ENCODE results near the gene ATP1B3. TPM values are rescaled to one million over a fixed set of nuclear protein-coding genes. Genes with fewer than 3 reads are reported as not detected.

ATP1B3 gene
- total RNA-seq, 1 experiment from 2014 or later = 155 TPM

GRCh38 chr3:141933421-141934300 lies 57.2 kb downstream of the ATP1B3 start:
- no peak overlapping the region for H3K4me3 Mint-ChIP-seq (ENCODE audit: unreplicated experiment)
- no peak for TF ChIP-seq CTCF (IDR thresholded peaks at IDR 0.05; ENCODE audit: insufficient read depth in 1 of 2, low read depth in 1 of 2, low read length in 1 of 2, severe bottlenecking in 1 of 2, unreplicated experiment in 1 of 2)
- Histone ChIP-seq H3K9me3 (no peaks in the 10 kb centered on the region), H3K27me3 (replicated peaks; ENCODE audit: control insufficient read depth, insufficient read depth, low read length) (no peaks in the 10 kb centered on the region), H3K36me3 (ENCODE audit: control insufficient read depth, insufficient read depth, low read length) (no peaks in the 10 kb centered on the region), H3K4me3 (ENCODE audit: low read depth, low read length) (no peak overlapping the region), H3K4me1 (no peaks in the 10 kb centered on the region)
- POLR2A ChIA-PET = no interaction called here
- no peaks in the 10 kb centered on the region for H3K9me3 Mint-ChIP-seq (ENCODE audit: unreplicated experiment)
- no peaks in the 10 kb centered on the region for H3K27me3 Mint-ChIP-seq (ENCODE audit: insufficient read depth, unreplicated experiment)
- H3K4me1 Mint-ChIP-seq (ENCODE audit: low read depth, unreplicated experiment) = no peaks in the 10 kb centered on the region
- CTCF ChIA-PET = no interaction called here
- no peak for DNase-seq
- H3K36me3 Mint-ChIP-seq (ENCODE audit: insufficient read depth, unreplicated experiment) = peaks cover 17% of the 10 kb centered on the region
- no peak overlapping the region for H3K27ac Mint-ChIP-seq (ENCODE audit: unreplicated experiment)
- BruUV-seq (replicated peaks) = no TSS peak
- intact Hi-C loops (cut with micrococcal nuclease; ENCODE audit: unreplicated experiment) = no loop called here

GRCh38 chr3:141934354-141934753 lies 57.9 kb downstream of the ATP1B3 start:
- POLR2A ChIA-PET = no interaction called here
- Histone ChIP-seq H3K36me3 (ENCODE audit: control insufficient read depth, insufficient read depth, low read length) (no peaks in the 10 kb centered on the region), H3K27me3 (replicated peaks; ENCODE audit: control insufficient read depth, insufficient read depth, low read length) (no peaks in the 10 kb centered on the region), H3K4me1 (no peaks in the 10 kb centered on the region), H3K4me3 (ENCODE audit: low read depth, low read length) (no peak overlapping the region), H3K9me3 (no peaks in the 10 kb centered on the region)
- no peaks in the 10 kb centered on the region for H3K9me3 Mint-ChIP-seq (ENCODE audit: unreplicated experiment)
- no peaks in the 10 kb centered on the region for H3K4me1 Mint-ChIP-seq (ENCODE audit: low read depth, unreplicated experiment)
- CTCF ChIA-PET = no interaction called here
- H3K36me3 Mint-ChIP-seq (ENCODE audit: insufficient read depth, unreplicated experiment) = peaks cover 10% of the 10 kb centered on the region
- no peak for DNase-seq
- no peak overlapping the region for H3K27ac Mint-ChIP-seq (ENCODE audit: unreplicated experiment)
- no peak overlapping the region for H3K4me3 Mint-ChIP-seq (ENCODE audit: unreplicated experiment)
- no TSS peak for BruUV-seq (replicated peaks)
- no peak for TF ChIP-seq CTCF (IDR thresholded peaks at IDR 0.05; ENCODE audit: insufficient read depth in 1 of 2, low read depth in 1 of 2, low read length in 1 of 2, severe bottlenecking in 1 of 2, unreplicated experiment in 1 of 2)
- H3K27me3 Mint-ChIP-seq (ENCODE audit: insufficient read depth, unreplicated experiment) = no peaks in the 10 kb centered on the region
- intact Hi-C loops (cut with micrococcal nuclease; ENCODE audit: unreplicated experiment) = no loop called here

GRCh38 chr3:141938011-141938500 lies 61.6 kb downstream of the ATP1B3 start:
- TF ChIP-seq CTCF (IDR thresholded peaks at IDR 0.05; ENCODE audit: insufficient read depth in 1 of 2, low read depth in 1 of 2, low read length in 1 of 2, severe bottlenecking in 1 of 2, unreplicated experiment in 1 of 2) = no peak
- Mint-ChIP-seq H3K27ac (ENCODE audit: unreplicated experiment) (no peak overlapping the region), H3K27me3 (ENCODE audit: insufficient read depth, unreplicated experiment) (no peaks in the 10 kb centered on the region), H3K9me3 (ENCODE audit: unreplicated experiment) (no peaks in the 10 kb centered on the region), H3K4me1 (ENCODE audit: low read depth, unreplicated experiment) (no peaks in the 10 kb centered on the region), H3K36me3 (ENCODE audit: insufficient read depth, unreplicated experiment) (no peaks in the 10 kb centered on the region), H3K4me3 (ENCODE audit: unreplicated experiment) (no peak overlapping the region)
- ChIA-PET CTCF (no interaction called here), POLR2A (no interaction called here)
- Histone ChIP-seq H3K4me3 (ENCODE audit: low read depth, low read length) (no peak overlapping the region), H3K9me3 (no peaks in the 10 kb centered on the region), H3K36me3 (ENCODE audit: control insufficient read depth, insufficient read depth, low read length) (no peaks in the 10 kb centered on the region), H3K27me3 (replicated peaks; ENCODE audit: control insufficient read depth, insufficient read depth, low read length) (no peaks in the 10 kb centered on the region), H3K4me1 (peaks cover 16% of the 10 kb centered on the region)
- no TSS peak for BruUV-seq (replicated peaks)
- intact Hi-C loops (cut with micrococcal nuclease; ENCODE audit: unreplicated experiment) = no loop called here
- no peak for DNase-seq

Measured in Caco-2 (cell line).